MM.1S (cell line): Measurements from ENCODE around the gene MORF4L2.

Source experiments
- DNase-seq: peaks from one replicate; pipeline ENCODE4 v3.0.0-alpha.2; 2015
- H2AFZ ChIP-seq: fragments of 300-600 bp; sonication (generic); 2 replicates; pipeline ENCODE4 v1.6.0; 2016; ENCODE audit warnings: antibody characterized with exemption, low read length
- H3F3A ChIP-seq: fragments of 300-600 bp; sonication (generic); 2 replicates; pipeline ENCODE4 v1.6.1; 2016; ENCODE audit warnings: mild to moderate bottlenecking, antibody characterized with exemption, low read length, moderate library complexity, mixed read lengths; ENCODE audit not compliant: insufficient read depth
- H3K27ac ChIP-seq: fragments of 300-600 bp; sonication (generic); 2 replicates; pipeline ENCODE4 v1.5.1; 2016; ENCODE audit warnings: mild to moderate bottlenecking, low read length
- H3K27me3 ChIP-seq: fragments of 300-600 bp; sonication (generic); replicated peaks from 2 replicates; pipeline ENCODE4 v1.6.0; 2016; ENCODE audit warnings: low read length; ENCODE audit not compliant: insufficient read depth
- H3K36me3 ChIP-seq: fragments of 300-600 bp; sonication (generic); replicated peaks from 2 replicates; pipeline ENCODE4 v1.6.1; 2016; ENCODE audit warnings: mild to moderate bottlenecking, low read length, mixed read lengths; ENCODE audit not compliant: insufficient read depth
- H3K4me1 ChIP-seq: fragments of 300-600 bp; sonication (generic); 2 replicates; pipeline ENCODE4 v1.6.1; 2016; ENCODE audit warnings: low read length, mixed read lengths
- H3K4me2 ChIP-seq: fragments of 300-600 bp; sonication (generic); 2 replicates; pipeline ENCODE4 v1.6.0; 2016; ENCODE audit warnings: low read depth, low read length
- H3K4me3 ChIP-seq: fragments of 300-600 bp; sonication (generic); 2 replicates; pipeline ENCODE4 v1.5.1; 2016; ENCODE audit warnings: low read length, mixed read lengths
- H3K79me2 ChIP-seq: fragments of 300-600 bp; sonication (generic); 2 replicates; pipeline ENCODE4 v1.6.1; 2016; ENCODE audit warnings: mixed run types, low read length, mixed read lengths
- H3K9ac ChIP-seq: fragments of 300-600 bp; sonication (generic); 2 replicates; pipeline ENCODE4 v1.6.1; 2016; ENCODE audit warnings: low read length, mixed read lengths
- H3K9me2 ChIP-seq: fragments of 300-600 bp; sonication (generic); replicated peaks from 2 replicates; pipeline ENCODE4 v1.6.1; 2016; ENCODE audit warnings: mild to moderate bottlenecking, low read length, mixed read lengths; ENCODE audit not compliant: insufficient read depth
- H3K9me3 ChIP-seq: fragments of 300-600 bp; sonication (generic); replicated peaks from 2 replicates; pipeline ENCODE4 v1.6.1; 2016; ENCODE audit warnings: mild to moderate bottlenecking, low read length, mixed read lengths; ENCODE audit not compliant: insufficient read depth
- H4K20me1 ChIP-seq: fragments of 300-600 bp; sonication (generic); 2 replicates; pipeline ENCODE4 v1.6.1; 2016; ENCODE audit warnings: mild to moderate bottlenecking, low read length, moderate library complexity, mixed read lengths; ENCODE audit not compliant: insufficient read depth
- CTCF ChIP-seq: fragments of 300-600 bp; sonication (generic); IDR thresholded peaks from 2 replicates; pipeline ENCODE4 v1.5.1; 2016; ENCODE audit warnings: antibody characterized with exemption, low read length, mixed read lengths
- EZH2 ChIP-seq: fragments of 300-600 bp; sonication (generic); optimal IDR thresholded peaks from 2 replicates; pipeline ENCODE3; 2017; ENCODE audit warnings: low read depth, mild to moderate bottlenecking, antibody characterized with exemption, low read length, mixed read lengths
- EZH2phosphoT487 ChIP-seq: fragments of 300-600 bp; sonication (generic); IDR thresholded peaks from 2 replicates; pipeline ENCODE4 v1.6.1; 2018; ENCODE audit warnings: antibody characterized with exemption, low read length

Gene MORF4L2

DNA sequence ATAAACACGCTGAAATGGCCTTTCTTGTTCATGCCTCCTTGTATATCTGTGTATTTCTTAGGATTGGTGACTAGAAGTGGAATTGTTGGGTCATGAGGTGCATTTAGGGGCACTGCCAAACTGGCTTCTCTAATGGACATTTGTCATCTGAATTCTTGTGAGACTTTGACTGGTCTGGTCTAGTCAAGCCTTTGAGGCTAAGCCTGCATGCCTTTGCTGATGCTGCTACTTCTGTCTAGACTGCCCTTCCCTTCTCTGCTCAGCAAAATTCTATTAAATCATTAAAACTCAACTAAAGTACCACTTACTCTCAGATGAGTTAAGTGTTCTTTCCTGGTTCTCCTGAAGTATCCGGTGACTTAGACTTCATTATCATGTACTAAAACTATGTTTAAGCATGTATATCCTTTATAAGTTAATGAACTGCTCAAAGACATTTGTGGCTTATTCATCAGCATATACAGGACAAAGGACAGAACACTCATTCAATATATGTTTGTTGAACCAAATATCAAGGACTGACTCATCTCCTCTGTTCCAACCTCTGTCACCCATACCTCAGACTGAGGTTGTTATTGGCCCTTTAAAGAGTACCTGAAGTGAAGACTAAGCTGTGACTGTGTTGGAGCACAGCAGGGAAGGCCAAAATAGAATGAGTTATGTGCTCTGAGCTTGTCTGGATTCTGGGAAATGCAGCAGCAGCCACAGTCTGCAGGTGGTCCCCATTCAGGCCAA, 48.7 kb downstream of the MORF4L2 start:
- no peaks in the 10 kb centered on the region for H3K4me1 ChIP-seq
- H3K9me2 ChIP-seq = no peaks in the 10 kb centered on the region
- no peaks in the 10 kb centered on the region for H3K27me3 ChIP-seq
- H3F3A ChIP-seq = no peaks in the 10 kb centered on the region
- no peak overlapping the region for H3K27ac ChIP-seq
- no peak for DNase-seq
- no peak overlapping the region for H3K4me3 ChIP-seq
- no peaks in the 10 kb centered on the region for H3K36me3 ChIP-seq
- no peak overlapping the region for H3K4me2 ChIP-seq
- no peak overlapping the region for H2AFZ ChIP-seq
- H3K79me2 ChIP-seq = no peaks in the 10 kb centered on the region
- no peaks in the 10 kb centered on the region for H4K20me1 ChIP-seq
- TF ChIP-seq EZH2phosphoT487 = no peak
- no peaks in the 10 kb centered on the region for H3K9me3 ChIP-seq
- H3K9ac ChIP-seq = no peak overlapping the region

- no peak for DNase-seq
- Histone ChIP-seq H3K4me2 (no peak overlapping the region), H3F3A (no peaks in the 10 kb centered on the region), H3K9me2 (no peaks in the 10 kb centered on the region), H3K36me3 (no peaks in the 10 kb centered on the region), H3K9ac (no peak overlapping the region), H3K79me2 (no peaks in the 10 kb centered on the region), H3K27me3 (no peaks in the 10 kb centered on the region), H3K4me3 (no peak overlapping the region), H2AFZ (no peak overlapping the region), H3K9me3 (no peaks in the 10 kb centered on the region), H3K27ac (no peak overlapping the region), H3K4me1 (no peaks in the 10 kb centered on the region), H4K20me1 (no peaks in the 10 kb centered on the region)
- TF ChIP-seq EZH2 (no peak), CTCF (no peak), EZH2phosphoT487 (no peak)
These were observed 51.1 kb downstream of the MORF4L2 start for GRCh38 chrX:103635436-103635835.

DNA sequence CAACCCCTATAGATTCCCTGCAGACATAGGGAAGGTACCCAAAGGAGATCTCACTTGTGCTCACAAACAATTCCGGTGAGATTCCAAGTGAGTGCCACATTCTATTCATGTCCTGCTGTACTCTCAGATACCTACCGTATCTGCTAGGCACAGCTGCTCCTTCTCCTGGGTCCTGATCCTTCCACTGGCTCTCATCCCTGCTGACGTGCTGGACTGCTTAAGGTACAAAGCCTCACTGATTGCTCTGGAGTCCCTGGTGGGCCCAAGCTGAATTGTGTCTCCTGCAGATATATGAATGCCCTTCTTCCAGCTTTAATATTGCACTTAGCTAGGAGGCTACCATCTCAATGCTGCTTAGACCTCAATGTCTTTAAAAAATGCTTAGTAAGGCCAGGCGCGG, 55.4 kb downstream of the MORF4L2 start:
- no peaks in the 10 kb centered on the region for H4K20me1 ChIP-seq
- H3F3A ChIP-seq = no peaks in the 10 kb centered on the region
- H2AFZ ChIP-seq = no peak overlapping the region
- no peak for TF ChIP-seq EZH2
- TF ChIP-seq CTCF = no peak
- no peak for TF ChIP-seq EZH2phosphoT487
- H3K4me3 ChIP-seq = no peak overlapping the region
- H3K9me3 ChIP-seq = no peaks in the 10 kb centered on the region
- no peaks in the 10 kb centered on the region for H3K9me2 ChIP-seq
- no peak overlapping the region for H3K27ac ChIP-seq
- H3K9ac ChIP-seq = no peak overlapping the region
- H3K27me3 ChIP-seq = no peaks in the 10 kb centered on the region
- H3K4me1 ChIP-seq = no peaks in the 10 kb centered on the region
- H3K79me2 ChIP-seq = no peaks in the 10 kb centered on the region
- no peak overlapping the region for H3K4me2 ChIP-seq
- DNase-seq = no peak
- no peaks in the 10 kb centered on the region for H3K36me3 ChIP-seq

GRCh38 chrX:103630171-103630511, 56.4 kb downstream of the MORF4L2 start:
- no peak overlapping the region; the same call in 1 of the 2 replicates for H3K9ac ChIP-seq
- H3K4me3 ChIP-seq = peak overlapping the region; percentile 83
- H4K20me1 ChIP-seq = no peaks in the 10 kb centered on the region
- H3K27ac ChIP-seq = peak overlapping the region; percentile 73; the same call in 1 of the 2 replicates
- H3K9me3 ChIP-seq = no peaks in the 10 kb centered on the region
- H3K4me2 ChIP-seq = peak overlapping the region; percentile 68; the same call in 1 of the 2 replicates
- no peaks in the 10 kb centered on the region for H3F3A ChIP-seq
- H3K4me1 ChIP-seq = 0 out of 2 replicates have a peak, but pooled peaks cover 3% of the 10 kb centered on the region
- no peak for TF ChIP-seq CTCF
- no peak for TF ChIP-seq EZH2
- no peak for TF ChIP-seq EZH2phosphoT487
- H3K9me2 ChIP-seq = no peaks in the 10 kb centered on the region
- H3K36me3 ChIP-seq = no peaks in the 10 kb centered on the region
- no peaks in the 10 kb centered on the region for H3K79me2 ChIP-seq
- DNase-seq = no peak
- no peaks in the 10 kb centered on the region for H3K27me3 ChIP-seq
- peak overlapping the region; percentile 77 for H2AFZ ChIP-seq
